GM23338 (cell line): ENCODE measurements around the gene DRP2. TPM values are rescaled to one million over a fixed set of nuclear protein-coding genes. Genes with fewer than 3 reads are reported as not detected.

Experiments used
- ATAC-seq: fragments of 200-7000 bp; cut with Tn5 transposase; 3 replicates; pipeline ENCODE4 v1.9.1; 2020
- DNase-seq: peaks from one replicate; pipeline ENCODE4 v3.0.0-alpha.2; 2015; ENCODE audit warnings: low spot score
- H2AFZ ChIP-seq: fragments of 200-600 bp; sonication (generic); 2 replicates; pipeline ENCODE4 v1.8.0; 2016; ENCODE audit warnings: antibody characterized with exemption, mild to moderate bottlenecking, moderate library complexity
- H3F3A ChIP-seq: fragments of 200-600 bp; sonication (generic); replicated peaks from 2 replicates; pipeline ENCODE4 v1.8.0; 2017; ENCODE audit warnings: antibody characterized with exemption, mixed run types, low read depth
- H3K27ac ChIP-seq: fragments of 200-600 bp; sonication (generic); 2 replicates; pipeline ENCODE4 v1.6.1; 2016; ENCODE audit warnings: low read depth
- H3K27me3 ChIP-seq: fragments of 200-600 bp; sonication (generic); 2 replicates; pipeline ENCODE4 v1.8.0; 2016; ENCODE audit warnings: mild to moderate bottlenecking, mixed run types, moderate library complexity; ENCODE audit not compliant: insufficient read depth
- H3K36me3 ChIP-seq: fragments of 200-600 bp; sonication (generic); 2 replicates; pipeline ENCODE4 v1.8.0; 2016; ENCODE audit warnings: mild to moderate bottlenecking; ENCODE audit not compliant: insufficient read depth
- H3K4me1 ChIP-seq: fragments of 200-600 bp; sonication (generic); 2 replicates; pipeline ENCODE4 v1.8.0; 2016; ENCODE audit warnings: mild to moderate bottlenecking, moderate library complexity; ENCODE audit not compliant: insufficient read depth
- H3K4me2 ChIP-seq: fragments of 200-600 bp; sonication (generic); 2 replicates; pipeline ENCODE4 v1.7.1; 2017; ENCODE audit warnings: mixed run types
- H3K4me3 ChIP-seq: fragments of 200-600 bp; sonication (generic); 2 replicates; pipeline ENCODE4 v1.6.1; 2016; ENCODE audit warnings: mixed run types
- H3K79me2 ChIP-seq: fragments of 200-600 bp; sonication (generic); replicated peaks from 2 replicates; pipeline ENCODE4 v1.8.0; 2017; ENCODE audit warnings: mild to moderate bottlenecking; ENCODE audit not compliant: insufficient read depth
- H3K9me2 ChIP-seq: fragments of 200-600 bp; sonication (generic); 2 replicates; pipeline ENCODE4 v1.8.0; 2017; ENCODE audit not compliant: insufficient read depth
- H4K20me1 ChIP-seq: fragments of 200-600 bp; sonication (generic); replicated peaks from 2 replicates; pipeline ENCODE4 v1.8.0; 2017; ENCODE audit warnings: mild to moderate bottlenecking; ENCODE audit not compliant: insufficient read depth
- H3K27ac Mint-ChIP-seq: 2 replicates; pipeline ENCODE4 v1.8.0; 2020; ENCODE audit warnings: inconsistent platforms, mild to moderate bottlenecking, moderate library complexity, mixed read lengths
- H3K27me3 Mint-ChIP-seq: 3 replicates; pipeline ENCODE4 v1.8.0; 2022; ENCODE audit warnings: low read depth, mild to moderate bottlenecking, moderate library complexity, mixed read lengths, inconsistent platforms; ENCODE audit not compliant: insufficient read depth, poor library complexity
- H3K36me3 Mint-ChIP-seq: 3 replicates; pipeline ENCODE4 v1.8.0; 2021; ENCODE audit warnings: low read depth, mild to moderate bottlenecking, inconsistent platforms, moderate library complexity, mixed read lengths
- H3K4me1 Mint-ChIP-seq: 3 replicates; pipeline ENCODE4 v1.8.0; 2020; ENCODE audit warnings: mild to moderate bottlenecking, inconsistent platforms, mixed read lengths
- H3K4me3 Mint-ChIP-seq: 3 replicates; pipeline ENCODE4 v1.8.0; 2021; ENCODE audit warnings: moderate library complexity, mild to moderate bottlenecking, inconsistent platforms, mixed read lengths
- H3K9me3 Mint-ChIP-seq: 3 replicates; pipeline ENCODE4 v1.8.0; 2020; ENCODE audit warnings: moderate library complexity, mild to moderate bottlenecking, inconsistent platforms, mixed read lengths
- JUNB ChIP-seq: IDR thresholded peaks from one replicate; pipeline ENCODE4 v1.6.1; 2016; ENCODE audit warnings: antibody characterized with exemption; ENCODE audit not compliant: unreplicated experiment
- NANOG ChIP-seq: IDR thresholded peaks from 2 replicates; pipeline ENCODE4 v1.6.1; 2016; ENCODE audit warnings: antibody characterized with exemption, borderline replicate concordance
- ZNF462 ChIP-seq: fragments of 250-450 bp; sonication (Bioruptor Pico); IDR thresholded peaks from 2 replicates; pipeline ENCODE4 v1.5.0; 2020; ENCODE audit warnings: mild to moderate bottlenecking, moderate library complexity
- polyA plus RNA-seq: library from polyadenylated mRNA; unstranded; fragments of >200 nt; fragmentation: Nextera tagmentation; extraction: Ambion mirVana; gene quantifications from 2 replicates; pipeline ENCODE4 v1.2.1, GENCODE V29; 2016
- total RNA-seq: library from RNA; depleted of rRNA; stranded (reverse); fragments of >200 nt; shearing (Covaris generic); gene quantifications from 2 replicates; pipeline ENCODE4 v1.2.3, GENCODE V29; 2014

The DRP2 gene
- total and polyA plus RNA-seq, 2 experiments from 2014 or later: 0.24 TPM; not detected in 1

DNA sequence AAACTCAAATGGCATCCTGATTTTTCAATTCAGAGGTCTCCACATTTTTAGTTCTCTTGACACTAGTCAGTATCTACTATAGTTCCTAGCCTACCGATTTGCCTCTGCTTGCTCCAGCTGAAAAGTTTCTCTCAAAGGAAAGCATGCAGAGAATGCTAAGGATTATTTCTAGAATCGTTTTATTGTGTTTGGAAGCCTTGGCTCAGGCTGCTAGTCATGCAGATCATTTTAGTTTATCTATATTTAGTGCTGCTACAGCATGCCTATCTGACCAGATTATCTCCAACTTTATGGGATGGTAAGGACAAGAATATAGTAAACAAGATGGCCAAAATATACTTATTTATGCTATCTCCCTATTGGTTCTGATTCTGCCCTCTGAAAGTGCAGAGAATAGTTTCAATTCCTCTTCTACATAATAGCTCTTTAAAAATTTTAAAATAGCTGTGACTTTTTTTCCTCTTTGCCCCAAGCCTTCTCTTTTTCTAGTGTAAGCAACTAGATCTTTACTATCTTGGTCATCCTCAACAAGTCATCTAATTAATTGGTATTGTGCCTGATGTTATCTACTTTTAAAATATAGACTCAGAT is 15.7 kb upstream of the DRP2 start:
- Mint-ChIP-seq H3K9me3 (no peaks in the 10 kb centered on the region), H3K27ac (no peak overlapping the region)

More for the DNA sequence above, 15.7 kb upstream of the DRP2 start:
- Histone ChIP-seq H3K4me3 (no peak overlapping the region), H3K9me2 (no peaks in the 10 kb centered on the region), H3K27me3 (no peaks in the 10 kb centered on the region), H3K27ac (no peak overlapping the region), H3K36me3 (no peaks in the 10 kb centered on the region), H3K79me2 (no peaks in the 10 kb centered on the region), H3F3A (no peaks in the 10 kb centered on the region), H3K4me2 (no peak overlapping the region), H3K4me1 (no peaks in the 10 kb centered on the region; the same call in 1 of the 2 replicates), H2AFZ (no peak overlapping the region), H4K20me1 (no peaks in the 10 kb centered on the region)
- peaks cover 7% of the 10 kb centered on the region; the same call in 2 of the 3 replicates for H3K4me1 Mint-ChIP-seq
- TF ChIP-seq NANOG (no peak), JUNB (no peak), ZNF462 (no peak)
- H3K36me3 Mint-ChIP-seq: no peaks in the 10 kb centered on the region
- no peak for DNase-seq
- H3K4me3 Mint-ChIP-seq: no peak overlapping the region
- no peak for ATAC-seq
- no peaks in the 10 kb centered on the region for H3K27me3 Mint-ChIP-seq
